ENCODE results near the gene KIF17. TPM values are rescaled to one million over a fixed set of nuclear protein-coding genes. Genes with fewer than 3 reads are reported as not detected.

KIF17 gene
- total RNA-seq, 1 experiment from 2014 or later: 2.4 TPM

DNA sequence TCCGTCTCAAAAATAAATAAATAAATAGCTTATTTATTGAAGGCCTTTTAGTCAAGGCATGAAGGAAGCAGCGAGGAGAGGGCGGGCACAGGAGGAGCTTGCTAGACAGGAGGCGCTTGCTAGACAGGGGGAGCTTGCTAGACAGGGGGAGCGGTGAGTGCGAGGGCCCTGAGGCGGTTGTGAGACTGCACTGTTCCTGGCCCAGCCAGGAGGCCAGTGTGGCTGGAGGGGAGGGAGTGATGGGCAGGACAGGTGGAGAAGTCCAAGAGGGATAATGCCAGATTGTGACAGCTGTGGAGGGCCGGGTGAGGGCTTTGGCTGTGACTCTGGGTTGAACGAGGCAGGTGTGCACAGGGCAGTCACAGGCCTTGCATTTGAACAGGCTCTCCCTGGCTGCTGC, 18.2 kb downstream of the KIF17 start:
- no peak overlapping the region for H3K4me3 ChIP-seq (replicated peaks in 1 of 2; ENCODE audit: low read depth in 1 of 2, low read length in 2 of 2)
- H3K36me3 ChIP-seq (ENCODE audit: control insufficient read depth in 1 of 2, insufficient read depth in 2 of 2, low read length in 2 of 2): no peaks in the 10 kb centered on the region
- H2AFZ ChIP-seq (ENCODE audit: low read depth, low read length, poor library complexity, severe bottlenecking): no peak overlapping the region
- H3K27ac ChIP-seq (ENCODE audit: low read depth, low read length): no peak overlapping the region
- H3K27me3 ChIP-seq (ENCODE audit: insufficient read depth, low read length): no peaks in the 10 kb centered on the region
- POLR2A ChIA-PET: no interaction called here
- no peak overlapping the region for H3K4me2 ChIP-seq (ENCODE audit: low read length)
- intact Hi-C loops (cut with micrococcal nuclease): no loop called here
- no peaks in the 10 kb centered on the region for H3K79me2 ChIP-seq (ENCODE audit: insufficient read depth, low read length)
- no peaks in the 10 kb centered on the region for H3K9me3 ChIP-seq (ENCODE audit: control insufficient read depth in 1 of 2, insufficient read depth in 1 of 2, low read depth in 1 of 2, low read length in 2 of 2)
- no peaks in the 10 kb centered on the region for H3K9me2 ChIP-seq (ENCODE audit: insufficient read depth)
- no TSS peak for BruUV-seq (replicated peaks)
- RAD21 ChIA-PET (ENCODE audit: low non-redundant PET in 1 of 2, low total read pairs in 2 of 2, uncharacterized antibody in 2 of 2, unreplicated experiment in 2 of 2): no interaction called here
- H3K9ac ChIP-seq (ENCODE audit: low read length): no peak overlapping the region
- no peaks in the 10 kb centered on the region for H4K20me1 ChIP-seq (ENCODE audit: insufficient read depth)
- ATAC-seq (no peak), DNase-seq (ENCODE audit: low read depth, low spot score) (no peak)
- peaks cover 25 to 39% of the 10 kb centered on the region in 2 experiments for H3K4me1 ChIP-seq (ENCODE audit: control insufficient read depth in 1 of 2, insufficient read depth in 2 of 2, low read length in 2 of 2)
- CTCF ChIA-PET: interaction anchor here (0.9 kb wide), 1 partner anchor 19 kb away, joined by 3 read pairs; no protein-coding TSS in a partner anchor
- TF ChIP-seq, protein P1, sequence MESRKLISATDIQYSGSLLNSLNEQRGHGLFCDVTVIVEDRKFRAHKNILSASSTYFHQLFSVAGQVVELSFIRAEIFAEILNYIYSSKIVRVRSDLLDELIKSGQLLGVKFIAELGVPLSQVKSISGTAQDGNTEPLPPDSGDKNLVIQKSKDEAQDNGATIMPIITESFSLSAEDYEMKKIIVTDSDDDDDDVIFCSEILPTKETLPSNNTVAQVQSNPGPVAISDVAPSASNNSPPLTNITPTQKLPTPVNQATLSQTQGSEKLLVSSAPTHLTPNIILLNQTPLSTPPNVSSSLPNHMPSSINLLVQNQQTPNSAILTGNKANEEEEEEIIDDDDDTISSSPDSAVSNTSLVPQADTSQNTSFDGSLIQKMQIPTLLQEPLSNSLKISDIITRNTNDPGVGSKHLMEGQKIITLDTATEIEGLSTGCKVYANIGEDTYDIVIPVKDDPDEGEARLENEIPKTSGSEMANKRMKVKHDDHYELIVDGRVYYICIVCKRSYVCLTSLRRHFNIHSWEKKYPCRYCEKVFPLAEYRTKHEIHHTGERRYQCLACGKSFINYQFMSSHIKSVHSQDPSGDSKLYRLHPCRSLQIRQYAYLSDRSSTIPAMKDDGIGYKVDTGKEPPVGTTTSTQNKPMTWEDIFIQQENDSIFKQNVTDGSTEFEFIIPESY (IDR thresholded peaks at IDR 0.05; ENCODE audit: extremely low read depth, insufficient replicate concordance, low read length): no peak
- TF ChIP-seq POLR2AphosphoS5 (IDR thresholded peaks at IDR 0.05; ENCODE audit: low read depth, low read length): no peak

DNA sequence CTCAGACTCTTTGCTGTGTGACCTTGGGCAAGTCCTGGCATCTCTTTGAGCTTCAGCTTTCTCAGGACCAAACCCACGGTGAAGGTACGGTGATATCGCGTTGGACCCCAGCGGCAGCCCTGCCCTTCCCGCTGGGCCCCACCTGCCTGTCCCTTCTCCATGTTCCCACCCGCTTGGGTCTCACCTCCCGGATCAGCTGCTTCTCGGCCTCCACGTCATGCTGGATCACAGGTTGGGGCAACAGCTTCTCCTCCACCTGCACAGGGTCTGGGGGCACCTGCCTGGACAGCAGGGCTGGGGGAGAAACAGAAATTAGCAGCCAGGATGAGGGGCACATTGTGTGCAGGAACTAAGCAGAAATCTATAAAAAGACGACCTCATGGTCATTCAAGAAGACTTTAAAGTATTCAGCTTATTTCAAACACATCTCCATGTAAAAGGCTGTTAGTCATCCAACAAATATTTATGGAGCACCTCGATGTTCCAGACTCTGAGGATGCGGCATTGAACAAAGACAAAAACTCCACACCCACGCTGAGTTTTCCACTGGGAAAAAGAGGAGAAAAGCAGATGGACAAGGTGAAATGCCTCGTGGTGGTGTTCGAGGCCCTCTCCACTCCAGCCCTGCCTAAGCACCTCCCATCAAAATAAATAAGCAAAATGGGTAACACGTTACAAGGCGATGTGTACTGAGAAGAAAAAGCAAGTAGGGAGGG, 19.5 kb downstream of the KIF17 start:
- no peaks in the 10 kb centered on the region for H3K36me3 ChIP-seq (ENCODE audit: control insufficient read depth in 1 of 2, insufficient read depth in 2 of 2, low read length in 2 of 2)
- no peak overlapping the region for H2AFZ ChIP-seq (ENCODE audit: low read depth, low read length, poor library complexity, severe bottlenecking)

More for the DNA sequence above, 19.5 kb downstream of the KIF17 start:
- TF ChIP-seq, protein P2, sequence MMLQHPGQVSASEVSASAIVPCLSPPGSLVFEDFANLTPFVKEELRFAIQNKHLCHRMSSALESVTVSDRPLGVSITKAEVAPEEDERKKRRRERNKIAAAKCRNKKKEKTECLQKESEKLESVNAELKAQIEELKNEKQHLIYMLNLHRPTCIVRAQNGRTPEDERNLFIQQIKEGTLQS (IDR thresholded peaks at IDR 0.05): no peak
- no peak for TF ChIP-seq POLR2AphosphoS5 (IDR thresholded peaks at IDR 0.05; ENCODE audit: low read depth, low read length)
- no peak for TF ChIP-seq ZFX (IDR thresholded peaks at IDR 0.05)
- TF ChIP-seq, protein P3, sequence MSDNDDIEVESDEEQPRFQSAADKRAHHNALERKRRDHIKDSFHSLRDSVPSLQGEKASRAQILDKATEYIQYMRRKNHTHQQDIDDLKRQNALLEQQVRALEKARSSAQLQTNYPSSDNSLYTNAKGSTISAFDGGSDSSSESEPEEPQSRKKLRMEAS (IDR thresholded peaks at IDR 0.05): peak; percentile 40
- TF ChIP-seq JUND (IDR thresholded peaks at IDR 0.05): no peak
- no peak for TF ChIP-seq YY1 (IDR thresholded peaks at IDR 0.05; ENCODE audit: extremely low read depth, insufficient replicate concordance, low read depth, low read length)
- TF ChIP-seq EZH2phosphoT487 (IDR thresholded peaks at IDR 0.05; ENCODE audit: borderline replicate concordance): no peak
- peak; percentile 47 for TF ChIP-seq EGR1 (IDR thresholded peaks at IDR 0.05; ENCODE audit: low read depth)
- intact Hi-C loops (cut with micrococcal nuclease): no loop called here
- POLR2A ChIA-PET: no interaction called here
- H3K4me2 ChIP-seq (ENCODE audit: low read length): peak overlapping the region; percentile 96
- H3K27me3 ChIP-seq (ENCODE audit: insufficient read depth, low read length): no peaks in the 10 kb centered on the region
- no peaks in the 10 kb centered on the region for H3K9me2 ChIP-seq (ENCODE audit: insufficient read depth)
- H3K79me2 ChIP-seq (ENCODE audit: insufficient read depth, low read length): no peaks in the 10 kb centered on the region
- no peaks in the 10 kb centered on the region for H3K9me3 ChIP-seq (ENCODE audit: control insufficient read depth in 1 of 2, insufficient read depth in 1 of 2, low read depth in 1 of 2, low read length in 2 of 2)
- RAD21 ChIA-PET (ENCODE audit: low non-redundant PET in 1 of 2, low total read pairs in 2 of 2, uncharacterized antibody in 2 of 2, unreplicated experiment in 2 of 2): interaction anchor here (1.9 to 2.1 kb wide), 2 partner anchors 497 kb away, joined by 22 to 25 read pairs; no protein-coding TSS in a partner anchor
- peak overlapping the region; percentile 26; the same call in 1 of the 2 replicates for H3K9ac ChIP-seq (ENCODE audit: low read length)
- peaks cover 25 to 39% of the 10 kb centered on the region in 2 experiments for H3K4me1 ChIP-seq (ENCODE audit: control insufficient read depth in 1 of 2, insufficient read depth in 2 of 2, low read length in 2 of 2)
- H4K20me1 ChIP-seq (ENCODE audit: insufficient read depth): no peaks in the 10 kb centered on the region
- ATAC-seq (no peak), DNase-seq (ENCODE audit: low read depth, low spot score) (no peak)
- H3K27ac ChIP-seq (ENCODE audit: low read depth, low read length): peak overlapping the region; percentile 88
- BruUV-seq (replicated peaks): no TSS peak
- CTCF ChIA-PET: interaction anchor here (2.8 kb wide), 1 partner anchor 496 kb away, joined by 104 read pairs; no protein-coding TSS in a partner anchor
- no peak overlapping the region for H3K4me3 ChIP-seq (replicated peaks in 1 of 2; ENCODE audit: low read depth in 1 of 2, low read length in 2 of 2)

Data from HCT116 (cell line).